HEK293T (cell line): ENCODE measurements around the gene HOXB3.

Source experiments
- TARDBP ChIP-seq: fragments of 450-650 bp; IDR thresholded peaks from 2 replicates; pipeline ENCODE4 v1.6.1; 2016
- TF ChIP-seq, protein P1 (sequence below): fragments of 450-650 bp; IDR thresholded peaks from 2 replicates; pipeline ENCODE4 v1.6.1; 2016

DNA sequence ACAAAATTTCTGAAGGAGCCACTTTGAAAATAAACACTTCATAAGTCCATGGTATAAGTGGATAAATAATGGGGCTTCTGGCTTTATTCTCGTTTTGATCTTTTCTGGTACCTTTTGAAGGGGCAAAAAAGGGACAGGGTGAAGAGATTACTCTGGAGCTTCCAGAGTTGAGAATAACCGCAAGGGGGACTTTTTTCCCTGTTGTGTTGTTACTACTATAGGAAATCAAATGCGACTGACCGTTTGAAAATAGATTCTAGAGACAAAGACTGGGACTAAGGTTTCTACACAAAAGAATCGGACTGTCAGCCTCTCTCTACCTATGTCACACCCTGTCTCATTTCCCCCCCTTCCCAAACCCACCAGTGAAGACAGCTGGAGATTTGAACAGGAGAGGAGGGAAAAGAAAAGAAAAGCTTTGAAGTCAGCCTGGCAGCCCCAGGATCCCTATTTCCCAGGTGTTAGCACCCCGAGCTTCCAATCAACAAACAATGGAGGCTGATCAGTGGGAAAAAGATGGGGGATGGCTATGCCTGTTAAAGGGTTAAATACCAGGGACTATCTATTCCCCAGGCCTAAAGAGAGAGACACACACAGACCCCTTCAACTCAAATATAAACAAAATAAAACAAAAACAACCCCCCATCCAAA is 20.2 kb downstream of the HOXB3 start:
- TF ChIP-seq, protein P1, sequence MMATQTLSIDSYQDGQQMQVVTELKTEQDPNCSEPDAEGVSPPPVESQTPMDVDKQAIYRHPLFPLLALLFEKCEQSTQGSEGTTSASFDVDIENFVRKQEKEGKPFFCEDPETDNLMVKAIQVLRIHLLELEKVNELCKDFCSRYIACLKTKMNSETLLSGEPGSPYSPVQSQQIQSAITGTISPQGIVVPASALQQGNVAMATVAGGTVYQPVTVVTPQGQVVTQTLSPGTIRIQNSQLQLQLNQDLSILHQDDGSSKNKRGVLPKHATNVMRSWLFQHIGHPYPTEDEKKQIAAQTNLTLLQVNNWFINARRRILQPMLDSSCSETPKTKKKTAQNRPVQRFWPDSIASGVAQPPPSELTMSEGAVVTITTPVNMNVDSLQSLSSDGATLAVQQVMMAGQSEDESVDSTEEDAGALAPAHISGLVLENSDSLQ, result no peak
- TF ChIP-seq TARDBP, result no peak
